Measurements from ENCODE around the gene B3GALNT2.
"Not testable (repeated sequence)": the region's sequence is repeated elsewhere in the genome, so short reads cannot be mapped to it uniquely, and the experiment has no call there.

B3GALNT2 gene

GRCh38 chr1:235504122-235504493 lies at the start of gene B3GALNT2:
Gene B3GALNT2 (minus strand): TSS chr1:235504452. CDS start chr1:235504252, 200 bp downstream.
- DNase-seq = peak; percentile 72

GRCh38 chr1:235553112-235553551 lies 48.9 kb upstream of the B3GALNT2 start:
- DNase-seq = no peak

GRCh38 chr1:235552146-235552716 lies 48.0 kb upstream of the B3GALNT2 start:
- no peak for DNase-seq

- DNase-seq = no peak
These were observed 45.3 kb upstream of the B3GALNT2 start for GRCh38 chr1:235549351-235550139.

- DNase-seq = not testable (repeated sequence)
These were observed 42.3 kb upstream of the B3GALNT2 start for GRCh38 chr1:235546369-235547155.

GRCh38 chr1:235545292-235545930 lies 41.2 kb upstream of the B3GALNT2 start:
- DNase-seq = no peak

- not testable (repeated sequence) for DNase-seq
These were observed 38.6 kb upstream of the B3GALNT2 start for GRCh38 chr1:235542845-235543244.

- no peak for DNase-seq
These were observed 29.4 kb upstream of the B3GALNT2 start for GRCh38 chr1:235533476-235534168.

- DNase-seq = no peak
These were observed 28.1 kb upstream of the B3GALNT2 start for GRCh38 chr1:235532360-235532759.

- DNase-seq = no peak
These were observed 23.1 kb upstream of the B3GALNT2 start for GRCh38 chr1:235527196-235527814.

- no peak for DNase-seq
These were observed 21.1 kb upstream of the B3GALNT2 start for GRCh38 chr1:235525314-235525713.

- no peak for DNase-seq
These were observed 12.7 kb upstream of the B3GALNT2 start for GRCh38 chr1:235516862-235517446.

GRCh38 chr1:235515844-235516512 lies 11.7 kb upstream of the B3GALNT2 start:
- DNase-seq = no peak

GRCh38 chr1:235513495-235514366 lies 9.5 kb upstream of the B3GALNT2 start:
- no peak for DNase-seq

GRCh38 chr1:235511470-235512240 lies 7.4 kb upstream of the B3GALNT2 start:
- DNase-seq = no peak

GRCh38 chr1:235510823-235511222 lies 6.6 kb upstream of the B3GALNT2 start:
- DNase-seq = no peak

- no peak for DNase-seq
These were observed 3.4 kb upstream of the B3GALNT2 start for GRCh38 chr1:235507623-235508022.

- DNase-seq = peak; percentile 89
These were observed 406 bp upstream of the B3GALNT2 start for GRCh38 chr1:235504494-235505222.

Data from NCI-H510A (cell line).